Neural progenitor cell (in vitro differentiated cells): ENCODE results near the gene SBK2.

Experiments
- EZH2 ChIP-seq: fragments of 200-600 bp; sonication (generic); IDR thresholded peaks from 2 replicates; pipeline ENCODE4 v1.6.1; 2017; ENCODE audit warnings: antibody characterized with exemption, mild to moderate bottlenecking, moderate library complexity
- TF ChIP-seq, protein P1 (sequence below): fragments of 200-600 bp; sonication (generic); IDR thresholded peaks from 2 replicates; pipeline ENCODE4 v1.5.1; 2017; ENCODE audit warnings: antibody characterized with exemption, mild to moderate bottlenecking

DNA sequence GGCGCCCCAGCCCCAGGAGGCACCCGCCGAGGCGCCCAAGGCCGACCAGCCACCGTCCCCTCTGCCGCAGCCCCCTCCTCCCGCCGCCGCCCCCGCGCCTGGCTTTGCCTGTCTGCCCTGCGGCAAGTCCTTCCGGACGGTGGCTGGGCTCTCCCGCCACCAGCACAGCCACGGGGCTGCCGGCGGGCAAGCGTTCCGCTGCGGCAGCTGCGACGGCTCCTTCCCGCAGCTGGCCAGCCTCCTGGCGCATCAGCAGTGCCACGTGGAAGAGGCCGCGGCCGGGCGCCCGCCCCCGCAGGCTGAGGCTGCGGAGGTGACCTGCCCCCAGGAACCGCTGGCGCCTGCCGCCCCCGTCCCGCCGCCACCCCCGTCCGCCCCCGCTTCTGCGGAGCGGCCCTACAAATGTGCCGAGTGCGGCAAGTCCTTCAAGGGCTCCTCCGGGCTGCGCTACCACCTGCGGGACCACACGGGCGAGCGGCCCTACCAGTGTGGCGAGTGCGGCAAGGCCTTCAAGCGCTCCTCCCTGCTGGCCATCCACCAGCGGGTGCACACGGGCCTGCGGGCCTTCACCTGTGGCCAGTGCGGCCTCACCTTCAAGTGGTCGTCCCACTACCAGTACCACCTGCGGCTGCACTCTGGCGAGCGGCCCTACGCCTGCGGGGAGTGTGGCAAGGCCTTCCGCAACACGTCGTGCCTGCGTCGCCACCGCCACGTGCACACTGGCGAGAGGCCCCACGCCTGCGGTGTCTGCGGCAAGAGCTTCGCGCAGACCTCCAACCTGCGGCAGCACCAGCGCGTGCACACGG, 54.6 kb downstream of the SBK2 start:
- TF ChIP-seq, protein P1, sequence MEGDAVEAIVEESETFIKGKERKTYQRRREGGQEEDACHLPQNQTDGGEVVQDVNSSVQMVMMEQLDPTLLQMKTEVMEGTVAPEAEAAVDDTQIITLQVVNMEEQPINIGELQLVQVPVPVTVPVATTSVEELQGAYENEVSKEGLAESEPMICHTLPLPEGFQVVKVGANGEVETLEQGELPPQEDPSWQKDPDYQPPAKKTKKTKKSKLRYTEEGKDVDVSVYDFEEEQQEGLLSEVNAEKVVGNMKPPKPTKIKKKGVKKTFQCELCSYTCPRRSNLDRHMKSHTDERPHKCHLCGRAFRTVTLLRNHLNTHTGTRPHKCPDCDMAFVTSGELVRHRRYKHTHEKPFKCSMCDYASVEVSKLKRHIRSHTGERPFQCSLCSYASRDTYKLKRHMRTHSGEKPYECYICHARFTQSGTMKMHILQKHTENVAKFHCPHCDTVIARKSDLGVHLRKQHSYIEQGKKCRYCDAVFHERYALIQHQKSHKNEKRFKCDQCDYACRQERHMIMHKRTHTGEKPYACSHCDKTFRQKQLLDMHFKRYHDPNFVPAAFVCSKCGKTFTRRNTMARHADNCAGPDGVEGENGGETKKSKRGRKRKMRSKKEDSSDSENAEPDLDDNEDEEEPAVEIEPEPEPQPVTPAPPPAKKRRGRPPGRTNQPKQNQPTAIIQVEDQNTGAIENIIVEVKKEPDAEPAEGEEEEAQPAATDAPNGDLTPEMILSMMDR, result no peak
- TF ChIP-seq EZH2, result no peak
